Measurements from ENCODE around the gene FRMPD1.
A peak's percentile ranks its signal among the peaks of the same experiment; 100 is the strongest.
"Not testable (repeated sequence)": the region's sequence is repeated elsewhere in the genome, so short reads cannot be mapped to it uniquely, and the experiment has no call there.

Gene FRMPD1

DNA sequence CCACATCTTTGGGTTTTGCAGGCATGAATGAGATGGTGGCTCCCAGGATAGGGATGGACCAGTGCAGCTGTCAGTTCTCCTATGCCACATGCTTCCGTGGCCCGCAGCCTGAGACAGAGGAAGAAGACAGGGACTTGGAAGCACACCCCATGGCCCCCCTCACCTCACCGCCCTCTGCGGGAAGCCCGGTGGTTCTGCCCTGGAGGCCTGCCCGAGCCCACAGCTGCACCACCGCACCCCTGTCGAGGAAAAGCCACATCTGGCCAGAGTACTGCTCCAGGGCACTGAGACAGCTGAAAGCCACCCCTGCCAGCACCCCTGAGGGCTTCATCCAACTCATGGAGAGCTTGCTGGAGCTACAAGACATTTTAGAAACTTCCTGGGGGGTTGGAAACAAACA lies 95.2 kb downstream of the FRMPD1 start:
- peak; percentile 62 for DNase-seq

DNA sequence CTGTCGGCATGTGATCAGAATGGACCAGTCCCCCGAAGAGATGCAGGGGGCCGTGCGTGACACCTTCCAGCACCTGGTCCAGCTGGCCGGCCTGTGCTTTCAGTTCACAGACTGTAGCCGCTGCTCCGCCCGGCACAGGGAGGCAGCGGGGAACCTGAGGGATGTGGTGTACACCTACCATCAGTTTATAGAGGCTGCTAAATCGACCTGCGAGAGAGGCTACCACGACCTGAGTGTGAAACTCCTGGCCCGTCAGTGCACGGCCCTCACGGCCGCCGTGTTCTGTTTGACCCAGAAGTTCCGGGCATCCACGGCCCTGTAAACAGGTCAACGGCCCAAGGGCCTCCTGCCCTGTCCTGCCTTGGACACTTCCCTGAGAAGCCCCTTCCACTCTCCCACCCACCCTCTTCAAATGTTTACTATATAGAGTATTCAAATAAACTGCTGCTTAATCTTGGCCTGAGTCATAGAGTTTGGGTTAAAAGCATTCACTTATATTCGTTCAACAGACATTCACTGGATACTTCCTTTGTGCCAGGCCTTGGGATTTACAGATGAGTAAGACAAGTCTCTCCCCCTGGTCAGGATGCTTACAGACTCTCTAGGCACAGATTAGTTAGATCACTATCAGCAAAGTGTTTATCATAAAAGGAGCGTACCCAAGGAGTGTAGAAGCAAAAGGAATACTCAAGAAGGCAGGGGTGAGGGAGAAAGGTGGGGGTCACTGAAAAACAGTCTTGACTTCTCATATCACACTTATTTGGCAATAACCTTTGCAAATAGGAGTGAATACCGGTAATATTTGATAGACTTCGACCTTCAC lies 95.9 kb downstream of the FRMPD1 start:
- no peak for DNase-seq

DNA sequence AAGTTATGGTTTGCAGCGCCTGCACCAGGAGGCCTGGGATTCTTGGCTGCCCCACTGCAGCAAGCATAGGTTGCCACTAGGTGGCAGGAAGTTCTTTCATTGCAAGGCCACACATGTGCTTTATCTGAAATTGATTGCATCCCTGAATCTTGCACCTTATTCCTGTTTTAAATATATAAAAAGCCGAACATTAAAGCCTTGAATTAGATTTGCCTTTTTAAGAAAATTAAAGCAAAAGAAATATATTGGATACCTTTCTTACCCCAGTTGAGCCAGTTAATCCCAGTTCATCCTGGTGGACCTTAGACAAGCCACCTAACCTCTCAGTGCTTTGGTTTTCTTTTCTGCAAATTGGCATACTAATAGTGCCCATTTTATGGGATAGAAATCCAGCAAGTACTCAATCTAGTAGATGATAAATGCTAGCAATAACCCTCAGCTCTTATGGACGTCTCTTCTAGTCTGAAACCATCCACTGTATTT lies 96.6 kb downstream of the FRMPD1 start:
- peak; percentile 66 for DNase-seq

DNA sequence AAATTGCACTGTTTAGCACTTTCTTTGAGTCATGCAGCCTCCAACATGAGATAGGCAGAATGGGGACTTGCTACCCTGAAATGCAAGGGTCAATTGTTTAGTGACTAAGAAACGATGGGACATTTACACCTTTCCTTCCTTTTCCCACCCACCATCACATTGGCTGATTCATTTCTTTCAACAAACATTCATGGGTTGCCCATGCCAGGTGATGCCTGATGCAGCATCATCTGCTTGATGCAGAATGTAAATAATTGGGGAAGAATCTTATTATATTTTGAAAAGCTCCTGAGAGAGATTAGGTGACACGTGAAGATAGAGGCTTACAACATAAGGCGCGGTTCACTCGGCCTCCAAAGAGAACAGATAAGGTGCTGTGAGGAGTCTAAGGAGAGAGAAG lies 98.4 kb downstream of the FRMPD1 start:
- DNase-seq, result no peak

DNA sequence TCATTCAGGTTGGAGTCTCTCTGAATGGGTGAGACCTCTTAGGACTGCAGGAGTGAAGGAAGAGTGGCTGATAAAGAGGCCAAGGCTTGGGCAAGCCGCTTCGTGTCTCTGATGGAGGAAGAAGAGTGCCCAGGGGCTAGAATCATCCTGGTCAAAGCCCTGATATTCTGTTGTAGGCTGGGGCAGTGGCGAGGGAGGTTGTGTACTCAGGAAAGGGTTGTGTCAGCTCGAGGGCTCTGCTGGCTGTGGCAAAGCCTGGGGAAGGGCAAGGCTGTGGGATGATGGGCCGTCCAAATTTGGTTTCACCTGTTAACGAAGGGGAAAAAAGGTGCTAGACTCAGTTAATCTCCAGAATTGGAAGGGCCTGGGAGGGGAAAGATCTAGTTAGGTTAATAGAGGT lies 100.4 kb downstream of the FRMPD1 start:
- DNase-seq, result no peak

DNA sequence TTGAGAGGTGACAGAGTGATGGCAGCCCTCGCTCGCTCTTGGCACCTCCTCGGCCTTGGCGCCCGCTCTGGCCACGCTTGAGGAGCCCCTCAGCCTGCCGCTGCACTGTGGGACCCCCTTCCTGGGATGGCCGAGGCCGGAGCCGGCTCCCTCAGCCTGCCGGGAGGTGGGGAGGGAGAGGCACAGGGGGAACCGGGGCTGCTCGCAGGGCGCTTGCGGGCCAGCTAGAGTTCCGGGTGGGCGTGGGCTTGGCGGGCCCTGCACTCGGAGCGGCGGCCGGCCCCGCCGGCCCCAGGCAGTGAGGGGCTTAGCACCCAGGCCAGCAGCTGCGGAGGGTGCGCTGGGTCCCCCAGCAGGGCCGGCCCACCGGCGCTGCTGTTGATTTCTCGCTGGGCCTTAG lies 101.0 kb downstream of the FRMPD1 start:
- not testable (repeated sequence) for DNase-seq

DNA sequence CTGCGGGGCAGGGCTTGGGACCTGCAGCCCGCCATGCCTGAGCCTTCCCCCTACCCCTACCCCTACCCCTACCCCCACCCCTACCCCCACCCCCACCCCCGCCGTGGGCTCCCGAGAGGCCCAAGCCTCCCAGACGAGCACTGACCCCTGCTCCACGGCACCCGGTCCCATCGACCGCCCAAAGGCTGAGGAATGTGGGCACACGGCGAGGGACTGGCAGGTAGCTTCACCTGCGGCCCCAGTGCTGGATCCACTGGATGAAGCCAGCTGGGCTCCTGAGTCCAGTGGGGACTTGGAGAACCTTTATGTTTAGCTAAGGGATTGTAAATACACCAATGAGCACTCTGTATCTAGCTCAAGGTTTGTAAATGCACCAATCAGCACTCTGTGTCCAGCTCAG lies 101.4 kb downstream of the FRMPD1 start:
- DNase-seq, result not testable (repeated sequence)

DNA sequence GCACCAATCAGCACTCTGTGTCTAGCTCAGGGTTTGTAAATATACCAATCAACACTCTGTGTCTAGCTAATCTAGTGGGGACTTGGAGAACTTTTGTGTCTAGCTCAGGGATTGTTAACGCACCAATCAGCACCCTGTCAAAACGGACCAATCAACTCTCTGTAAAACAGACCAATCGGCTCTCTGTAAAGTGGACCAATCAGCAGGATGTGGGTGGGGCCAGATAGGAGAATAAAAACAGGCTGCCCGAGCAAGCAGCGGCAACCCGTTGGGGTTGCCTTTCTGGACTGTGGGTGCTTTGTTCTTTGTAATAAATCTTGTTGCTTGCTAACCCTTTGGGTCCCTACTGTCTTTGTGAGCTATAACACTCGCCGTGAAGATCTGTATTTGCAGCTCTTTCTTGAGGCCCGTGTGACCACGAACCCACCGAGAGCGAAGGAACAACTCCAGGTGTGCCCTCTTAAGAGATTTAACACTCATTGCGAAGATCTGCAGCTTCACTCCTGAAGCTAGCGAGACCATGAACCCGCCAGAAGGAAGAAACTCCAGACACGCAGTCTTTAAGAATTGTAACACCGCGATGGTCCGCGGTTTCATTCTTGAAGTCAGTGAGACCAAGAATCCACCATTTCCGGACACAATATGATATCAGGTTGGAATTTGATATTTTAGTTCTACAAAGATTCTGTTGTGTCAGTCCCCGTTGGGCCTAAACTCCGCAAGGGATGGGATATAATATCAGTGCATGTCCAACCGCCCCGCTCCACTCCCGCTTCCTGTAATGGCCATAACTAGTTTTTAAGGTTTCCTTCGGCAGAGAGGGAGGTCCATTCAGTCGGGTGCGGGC lies 102.1 kb downstream of the FRMPD1 start:
- DNase-seq, result no peak

DNA sequence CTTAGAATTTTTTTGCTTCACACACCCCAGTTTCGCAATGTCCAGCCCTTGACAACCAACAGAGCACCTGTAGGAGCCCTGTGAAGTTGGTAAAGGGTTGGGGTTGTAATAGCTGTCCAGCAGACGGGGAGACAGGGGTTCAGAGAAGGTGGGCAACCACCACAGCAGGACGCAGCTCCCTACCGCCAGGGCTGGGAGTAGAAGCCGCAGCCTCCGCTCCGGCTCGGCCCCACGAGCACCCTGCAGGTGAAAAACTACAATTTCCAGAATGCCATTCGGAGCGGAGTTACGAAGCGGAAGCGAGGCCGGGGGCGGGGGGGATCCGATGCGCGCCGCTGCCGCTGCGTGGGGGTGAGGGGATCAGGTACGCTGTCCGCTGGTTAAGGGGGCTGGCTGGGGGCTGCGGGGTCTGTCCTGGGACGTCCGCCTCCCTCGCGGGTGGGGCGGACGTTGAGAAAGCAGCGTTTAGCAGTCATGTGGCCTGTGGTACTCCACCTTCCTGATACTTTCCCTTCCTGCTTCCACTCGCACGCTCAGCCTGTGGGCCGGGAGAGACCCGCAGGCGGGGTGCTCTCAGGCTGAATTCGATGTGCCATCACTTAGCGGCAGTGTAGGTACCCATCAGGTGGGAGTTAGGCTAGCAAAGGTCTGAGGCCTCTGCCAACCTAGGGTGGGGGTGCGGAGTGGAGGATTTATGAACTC lies 102.9 kb downstream of the FRMPD1 start, which contains the start of gene TRMT10B:
Gene TRMT10B, plus strand, starts transcription at position 317 of the 702 bp plus-strand sequence. CDS start 8,127 bp downstream, outside the sequence.
- peak; percentile 87 for DNase-seq

DNA sequence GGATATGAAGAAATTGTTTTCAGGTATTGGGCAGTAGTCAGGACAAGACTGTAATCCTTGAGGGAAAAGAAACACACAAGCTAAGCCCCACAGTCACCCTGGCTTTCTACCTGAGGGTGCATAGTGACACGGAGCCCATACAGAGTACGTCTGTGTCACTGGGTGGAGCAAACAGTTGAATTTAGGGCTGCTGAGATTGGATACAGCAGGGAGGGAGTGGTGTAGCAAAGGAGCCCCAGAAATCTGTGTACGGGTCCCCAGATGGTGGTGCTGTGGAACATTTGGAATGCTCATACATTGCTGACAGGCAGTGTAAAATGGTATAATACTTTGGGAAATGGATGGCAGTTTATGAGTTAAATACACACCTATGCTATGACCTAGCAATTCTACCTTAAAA lies 108.0 kb downstream of the FRMPD1 start:
- no peak for DNase-seq

DNA sequence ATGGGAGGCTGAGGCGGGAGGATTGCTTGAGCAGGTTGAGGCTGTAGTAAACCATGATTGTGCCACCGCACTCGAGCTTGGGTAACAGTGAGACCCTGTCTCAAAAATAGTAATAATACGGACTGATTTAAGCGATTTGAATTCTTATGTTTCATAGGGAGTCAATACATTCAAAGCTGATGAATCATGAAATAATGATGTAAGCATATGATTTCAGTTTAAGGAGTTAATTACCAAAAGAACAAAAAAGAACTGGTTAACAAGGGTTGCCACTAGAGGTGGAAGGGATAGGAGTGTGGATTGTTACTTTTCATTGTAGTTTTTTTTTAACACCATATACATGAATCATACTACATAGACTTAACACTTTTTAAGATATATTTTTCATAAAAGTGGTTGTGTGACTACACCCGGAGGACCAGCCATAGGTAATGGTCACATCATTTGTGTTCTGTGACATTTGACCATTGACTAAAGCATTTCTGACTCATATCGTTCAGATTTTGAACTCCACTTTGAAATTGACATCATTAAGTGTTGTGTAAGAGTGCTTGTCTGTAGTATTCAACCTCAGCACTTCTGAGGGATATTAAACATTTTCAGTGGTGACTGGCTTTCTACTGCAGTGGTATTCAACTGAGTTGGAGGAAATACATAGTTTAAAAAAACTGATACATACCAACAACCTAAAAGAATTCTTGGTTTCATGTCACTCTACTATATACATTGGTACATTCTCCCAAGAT lies 109.8 kb downstream of the FRMPD1 start:
- DNase-seq, result no peak

DNA sequence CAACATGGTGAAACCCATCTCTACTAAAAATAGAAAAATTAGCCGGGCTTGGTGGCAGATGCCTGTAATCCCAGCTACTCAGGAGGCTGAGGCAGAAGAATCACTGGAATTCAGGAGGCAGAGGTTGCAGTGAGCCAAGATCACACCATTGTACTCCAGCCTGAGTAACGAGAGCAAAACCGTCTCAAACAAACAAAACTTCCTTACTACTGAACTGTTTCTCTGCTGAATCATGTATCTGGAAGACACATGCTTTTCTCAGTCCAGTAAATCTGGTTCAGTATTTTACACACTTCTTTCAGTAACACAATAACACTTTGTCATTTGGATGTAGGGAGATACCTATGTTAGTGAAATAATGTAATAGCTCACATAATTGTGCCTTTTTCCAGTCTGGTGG lies 110.8 kb downstream of the FRMPD1 start:
- DNase-seq, result no peak

DNA sequence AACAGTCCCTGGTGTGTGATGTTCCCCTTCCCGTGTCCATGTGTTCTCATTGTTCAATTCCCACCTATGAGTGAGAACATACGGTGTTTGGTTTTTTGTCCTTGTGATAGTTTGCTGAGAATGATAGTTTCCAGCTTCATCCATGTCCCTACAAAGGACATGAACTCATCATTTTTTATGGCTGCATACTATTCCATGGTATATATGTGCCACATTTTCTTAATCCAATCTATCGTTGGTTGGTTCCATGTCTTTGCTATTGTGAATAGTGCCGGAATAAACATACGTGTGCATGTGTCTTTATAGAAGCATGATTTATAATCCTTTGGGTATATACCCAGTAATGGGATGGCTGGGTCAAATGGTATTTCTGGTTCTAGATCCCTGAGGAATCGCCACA lies 114.5 kb downstream of the FRMPD1 start:
- not testable (repeated sequence) for DNase-seq

DNA sequence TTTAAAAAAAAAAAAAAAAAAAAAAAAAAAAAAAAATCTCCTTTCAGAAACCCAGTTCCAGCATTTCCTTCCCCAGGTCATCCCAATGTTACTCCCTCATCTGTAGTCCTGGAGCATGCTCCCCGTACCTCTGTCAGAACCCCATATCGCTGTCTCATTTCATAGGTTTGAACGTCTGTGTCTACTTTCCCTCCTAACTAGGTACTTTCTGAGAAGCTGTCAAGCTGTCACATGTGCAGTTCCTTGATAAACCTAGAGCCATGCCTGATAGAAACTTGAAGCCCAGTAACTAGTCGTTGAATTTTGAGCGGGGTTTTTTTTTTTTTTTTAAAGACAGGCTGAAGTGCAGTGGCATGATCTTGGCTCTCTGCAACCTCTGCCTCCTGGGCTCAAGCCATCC lies 118.6 kb downstream of the FRMPD1 start:
- no peak for DNase-seq

DNA sequence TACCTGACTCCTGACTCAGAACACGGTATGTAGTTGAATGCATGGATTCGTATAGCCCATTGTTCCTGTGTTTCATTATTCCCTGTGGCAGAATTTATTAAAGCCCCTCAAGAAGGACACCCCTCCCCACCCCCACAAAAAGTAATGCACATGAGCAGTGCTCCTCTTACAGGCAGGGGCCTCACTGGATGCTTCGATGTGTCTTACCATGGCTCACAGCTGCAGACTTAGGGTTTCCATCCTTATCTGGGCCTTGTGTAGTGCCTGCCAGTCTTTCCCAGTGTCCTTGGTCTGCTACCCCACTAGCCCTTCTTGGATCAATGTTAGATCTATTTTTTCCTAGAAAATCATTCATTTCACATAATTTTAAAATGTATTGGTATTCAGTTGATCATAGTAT lies 119.2 kb downstream of the FRMPD1 start:
- DNase-seq, result no peak

DNA sequence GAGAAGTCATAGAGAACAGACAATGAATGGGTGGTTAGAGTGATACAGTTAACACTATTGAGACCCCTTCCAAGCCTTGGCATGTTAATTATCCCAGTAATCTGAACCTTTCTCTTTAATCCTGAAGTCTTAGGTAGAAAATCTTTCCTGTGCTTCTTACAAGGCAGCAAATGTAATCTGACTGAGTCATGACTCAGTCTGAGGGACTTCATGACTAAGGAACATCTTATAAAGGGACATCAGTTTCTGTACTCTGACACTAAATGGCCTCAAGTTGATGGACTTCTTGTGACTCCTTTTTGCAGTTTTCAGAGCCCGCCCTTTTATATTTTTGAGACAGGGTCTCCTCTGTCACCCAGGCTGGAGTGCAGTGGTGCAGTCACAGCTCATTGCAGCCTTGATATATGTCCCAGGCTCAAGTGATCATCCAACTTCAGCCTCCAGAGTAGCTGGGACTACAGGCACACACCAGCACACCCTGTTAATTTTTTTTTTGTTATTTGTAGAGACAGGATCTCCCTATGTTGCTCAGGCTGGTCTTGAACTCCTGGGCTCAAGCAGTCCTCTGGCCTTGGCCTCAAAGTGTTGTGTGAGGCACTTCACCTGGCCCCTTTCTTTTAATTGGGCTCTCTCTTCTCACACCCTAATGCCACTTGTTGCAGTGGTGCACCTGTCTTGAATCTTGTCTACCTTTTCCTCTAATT lies 124.6 kb downstream of the FRMPD1 start:
- no peak for DNase-seq

DNA sequence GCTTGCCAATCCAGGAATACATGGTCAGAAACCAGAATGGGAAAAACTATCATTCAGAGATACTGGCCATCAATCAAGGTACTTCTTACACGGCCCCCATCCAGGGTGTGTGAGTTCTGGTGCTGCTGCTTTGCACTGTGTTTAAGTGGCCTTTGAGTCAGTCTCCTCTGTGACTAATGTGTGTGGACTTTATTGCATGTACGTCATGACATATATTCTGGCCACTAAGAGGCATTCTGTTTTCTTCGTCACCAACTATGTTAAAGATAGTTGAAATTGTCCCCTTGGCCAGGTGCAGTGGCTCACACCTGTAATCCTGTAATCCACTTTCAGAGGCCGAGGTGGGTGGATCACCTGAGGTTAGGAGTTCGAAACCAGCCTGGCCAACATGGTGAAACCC lies 125.6 kb downstream of the FRMPD1 start:
- DNase-seq, result no peak

DNA sequence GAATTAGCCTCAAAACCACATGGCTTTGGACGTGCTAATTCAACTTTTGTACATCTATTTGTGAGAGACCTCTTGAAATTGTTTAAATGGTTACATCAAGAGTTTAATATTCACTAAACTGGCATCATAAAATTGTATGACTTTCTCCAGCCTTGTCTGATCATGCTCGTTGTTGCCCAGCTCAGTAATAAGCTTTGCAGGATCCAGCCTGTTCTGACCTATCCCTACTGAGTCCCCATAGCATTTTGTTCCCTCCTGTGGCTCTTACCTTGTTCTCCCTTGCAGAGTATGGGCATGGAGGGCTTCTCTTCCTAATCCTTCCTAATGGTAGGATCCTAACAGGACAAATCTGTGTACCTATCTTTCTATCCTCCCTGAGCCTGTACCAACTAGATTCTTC lies 127.8 kb downstream of the FRMPD1 start:
- no peak for DNase-seq

DNA sequence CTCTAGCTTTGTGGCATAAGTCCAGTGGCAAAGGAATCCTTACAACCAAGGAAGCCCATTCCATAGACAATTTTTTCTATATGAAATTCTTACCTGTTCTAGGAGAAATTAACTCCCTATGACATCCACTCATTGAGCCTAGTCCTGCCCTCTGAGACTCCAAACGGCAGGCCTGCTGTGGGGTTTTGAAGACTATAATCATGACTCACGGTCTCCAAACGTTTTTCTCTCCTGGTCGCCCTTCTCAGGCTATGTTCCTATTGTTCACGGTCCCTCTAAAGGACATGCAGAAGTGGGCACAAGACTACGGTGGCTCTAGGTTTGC lies 133.5 kb downstream of the FRMPD1 start:
- DNase-seq, result no peak

DNA sequence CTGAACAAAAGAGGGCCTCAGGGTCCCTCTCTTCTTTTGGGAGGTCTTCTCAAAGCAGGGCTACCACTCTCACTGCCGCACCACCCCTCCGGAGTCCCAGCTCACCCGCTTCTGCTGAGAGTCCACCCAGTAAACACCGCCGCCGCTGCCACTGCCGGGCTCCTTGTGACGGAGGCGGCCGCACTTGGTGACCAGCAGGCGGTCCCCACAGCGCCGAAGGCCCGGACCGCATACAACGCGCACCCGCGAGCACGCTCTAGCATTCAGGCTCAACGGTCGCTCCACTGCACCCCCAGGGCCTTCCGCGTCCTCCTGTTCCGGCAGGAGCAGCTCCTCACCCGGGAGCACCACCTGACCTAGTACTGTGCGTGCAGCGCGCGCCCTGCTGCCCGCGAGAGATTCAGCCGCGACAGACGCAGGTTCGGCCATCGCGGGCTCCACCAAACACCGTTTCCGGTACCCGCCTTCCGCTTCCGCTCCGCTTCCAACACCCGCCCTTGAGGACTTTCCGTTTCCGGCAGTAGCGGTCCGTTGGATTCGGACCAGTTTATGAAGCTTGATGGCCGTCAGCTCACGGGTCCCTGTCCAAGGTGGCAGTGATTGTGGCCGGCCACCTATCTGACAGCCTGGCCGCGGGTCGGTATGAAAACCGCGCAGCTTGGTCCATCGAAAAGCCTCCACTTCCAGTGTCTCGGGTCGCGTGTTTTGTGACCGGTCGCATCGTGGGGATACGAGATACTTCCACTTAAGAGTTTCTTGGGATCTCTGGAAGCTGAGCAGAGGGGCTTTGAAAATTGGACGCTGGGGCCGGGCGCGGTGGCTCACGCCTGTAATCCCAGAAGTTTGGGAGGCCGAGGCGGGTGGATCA lies 134.1 kb downstream of the FRMPD1 start, which contains the start of gene EXOSC3:
Gene EXOSC3, minus strand, starts transcription at position 449 of the 868 bp plus-strand sequence. Its CDS starts 20 bp downstream, at position 429.
- peak; percentile 92 for DNase-seq

DNA sequence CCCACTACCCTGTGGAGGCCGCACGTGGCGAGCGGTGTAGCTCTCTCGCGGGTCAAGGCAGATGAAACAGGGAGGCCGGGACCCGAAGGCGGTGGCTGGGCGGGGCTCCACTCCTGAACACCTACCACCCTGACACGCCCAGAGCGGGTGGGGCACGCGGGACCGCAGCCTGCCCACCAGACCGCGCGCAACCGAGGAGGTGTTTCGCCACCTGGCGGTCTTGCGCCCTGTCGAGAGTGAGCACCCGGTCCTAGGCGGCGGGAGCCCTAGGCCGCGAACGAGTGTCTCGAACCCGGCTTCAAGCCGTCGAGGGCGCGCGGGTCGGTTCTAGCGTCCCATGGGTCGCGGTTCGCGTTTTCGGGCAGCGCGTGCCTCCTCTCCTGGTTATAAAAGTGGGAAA lies 136.3 kb downstream of the FRMPD1 start:
- DNase-seq, result no peak
